GM18870 (cell line): ENCODE measurements around the gene SIX1.

Source experiments
- ATAC-seq: cut with Tn5 transposase; IDR thresholded peaks from one replicate; pipeline ENCODE4 v1.9.1; 2021; ENCODE audit warnings: moderate library complexity; ENCODE audit not compliant: unreplicated experiment

SIX1 gene

GRCh38 chr14:60602291-60602690 is 47.0 kb downstream of the SIX1 start:
- ATAC-seq, result no peak

GRCh38 chr14:60599727-60600126 is 49.5 kb downstream of the SIX1 start:
- ATAC-seq, result no peak

- ATAC-seq, result no peak
These were observed 53.1 kb downstream of the SIX1 start for GRCh38 chr14:60596139-60596538.

DNA sequence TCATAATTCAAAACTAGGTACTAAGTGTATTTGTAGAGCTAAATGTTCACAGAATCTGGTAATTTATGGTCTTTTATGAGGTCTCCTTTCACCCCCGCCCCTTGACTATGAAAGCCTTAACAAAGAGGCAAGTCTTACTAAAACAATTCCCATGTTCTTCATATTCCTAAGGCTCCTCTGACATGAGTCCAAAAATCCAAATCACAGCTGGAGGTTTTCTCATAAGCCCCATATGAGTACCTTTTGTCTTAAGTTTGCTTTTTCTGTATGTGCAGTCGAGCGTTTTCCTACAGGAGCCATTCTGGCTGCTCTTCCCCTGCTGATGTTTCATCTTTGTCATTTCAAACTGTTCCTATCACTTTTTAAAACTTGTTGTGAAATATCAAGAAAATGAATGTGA is 55.2 kb downstream of the SIX1 start:
- ATAC-seq, result no peak
